Neural progenitor cell (in vitro differentiated cells): ENCODE data around the gene TPD52L1. TPM values are rescaled to one million over a fixed set of nuclear protein-coding genes. Genes with fewer than 3 reads are reported as not detected.

Experiments
- DNase-seq: peaks from one replicate; pipeline ENCODE4 v3.0.0-alpha.2; 2016; ENCODE audit warnings: low spot score
- H2AFZ ChIP-seq: fragments of 200-600 bp; sonication (generic); replicated peaks from 2 replicates; pipeline ENCODE4 v1.6.1; 2016; ENCODE audit warnings: antibody characterized with exemption
- H3F3A ChIP-seq: fragments of 200-600 bp; sonication (generic); 2 replicates; pipeline ENCODE4 v1.6.1; 2016; ENCODE audit warnings: antibody characterized with exemption, low read depth
- H3K27ac ChIP-seq: fragments of 200-600 bp; sonication (generic); 2 replicates; pipeline ENCODE4 v1.5.1; 2016; ENCODE audit warnings: mild to moderate bottlenecking
- H3K27me3 ChIP-seq: fragments of 200-600 bp; sonication (generic); 2 replicates; pipeline ENCODE4 v1.6.1; 2016; ENCODE audit warnings: mild to moderate bottlenecking, moderate library complexity
- H3K36me3 ChIP-seq: fragments of 200-600 bp; sonication (generic); 2 replicates; pipeline ENCODE4 v1.5.1; 2016
- H3K4me1 ChIP-seq: fragments of 200-600 bp; sonication (generic); 2 replicates; pipeline ENCODE4 v1.6.1; 2016; ENCODE audit warnings: mixed run types
- H3K4me2 ChIP-seq: fragments of 200-600 bp; sonication (generic); 2 replicates; pipeline ENCODE4 v1.6.1; 2016
- H3K4me3 ChIP-seq: fragments of 200-600 bp; sonication (generic); 2 replicates; pipeline ENCODE4 v1.5.1; 2016
- H3K79me2 ChIP-seq: fragments of 200-600 bp; sonication (generic); 2 replicates; pipeline ENCODE4 v1.6.1; 2016; ENCODE audit warnings: low read depth
- H3K9ac ChIP-seq: fragments of 200-600 bp; sonication (generic); 2 replicates; pipeline ENCODE4 v1.6.1; 2016
- H3K9me3 ChIP-seq: fragments of 200-600 bp; sonication (generic); 2 replicates; pipeline ENCODE4 v1.5.1; 2016; ENCODE audit warnings: low read depth
- H4K20me1 ChIP-seq: fragments of 200-600 bp; sonication (generic); 2 replicates; pipeline ENCODE4 v1.6.1; 2016; ENCODE audit warnings: low read depth
- H3K27ac Mint-ChIP-seq: 3 replicates; pipeline ENCODE4 v1.8.0; 2021; ENCODE audit warnings: mixed read lengths
- H3K27me3 Mint-ChIP-seq: 2 replicates; pipeline ENCODE4 v1.8.0; 2022; ENCODE audit warnings: low read depth, mild to moderate bottlenecking, inconsistent platforms, moderate library complexity, mixed read lengths; ENCODE audit not compliant: insufficient read depth
- H3K36me3 Mint-ChIP-seq: 3 replicates; pipeline ENCODE4 v1.8.0; 2021; ENCODE audit warnings: mixed read lengths
- H3K4me1 Mint-ChIP-seq: 3 replicates; pipeline ENCODE4 v1.8.0; 2021; ENCODE audit warnings: mixed read lengths
- H3K4me3 Mint-ChIP-seq: 3 replicates; pipeline ENCODE4 v1.8.0; 2021; ENCODE audit warnings: mild to moderate bottlenecking, moderate library complexity, mixed read lengths
- H3K9me3 Mint-ChIP-seq: 3 replicates; pipeline ENCODE4 v1.8.0; 2020; ENCODE audit warnings: mixed read lengths
- CTCF ChIP-seq: fragments of 200-600 bp; sonication (generic); IDR thresholded peaks from 2 replicates; pipeline ENCODE4 v1.5.1; 2017; ENCODE audit warnings: antibody characterized with exemption, mild to moderate bottlenecking
- EZH2 ChIP-seq: fragments of 200-600 bp; sonication (generic); IDR thresholded peaks from 2 replicates; pipeline ENCODE4 v1.6.1; 2017; ENCODE audit warnings: antibody characterized with exemption, mild to moderate bottlenecking, moderate library complexity
- EZH2phosphoT487 ChIP-seq: fragments of 200-600 bp; sonication (generic); IDR thresholded peaks from 2 replicates; pipeline ENCODE4 v1.6.1; 2017; ENCODE audit warnings: antibody characterized with exemption
- total RNA-seq: library from RNA; depleted of rRNA; stranded (reverse); fragments of >200 nt; gene quantifications from 2 replicates; pipeline ENCODE4 v1.2.3, GENCODE V29; 2015; ENCODE audit warnings: low replicate concordance

Gene TPD52L1
- total RNA-seq, 1 donor from 2014 or later, result 9.5 TPM

GRCh38 chr6:125144822-125145221 is 8.8 kb upstream of the TPD52L1 start:
- no peaks in the 10 kb centered on the region for H4K20me1 ChIP-seq
- H3K4me1 ChIP-seq, result no peaks in the 10 kb centered on the region
- Mint-ChIP-seq H3K4me3 (no peak overlapping the region), H3K36me3 (no peaks in the 10 kb centered on the region), H3K4me1 (no peaks in the 10 kb centered on the region), H3K27ac (no peak overlapping the region), H3K9me3 (peaks cover 10% of the 10 kb centered on the region), H3K27me3 (peaks cover 6% of the 10 kb centered on the region)
- H3K4me2 ChIP-seq, result no peak overlapping the region
- no peaks in the 10 kb centered on the region for H3K27me3 ChIP-seq
- H3K9me3 ChIP-seq, result no peaks in the 10 kb centered on the region
- DNase-seq, result no peak
- H2AFZ ChIP-seq, result no peak overlapping the region
- H3F3A ChIP-seq, result no peaks in the 10 kb centered on the region
- no peaks in the 10 kb centered on the region for H3K79me2 ChIP-seq
- no peaks in the 10 kb centered on the region for H3K36me3 ChIP-seq
- H3K4me3 ChIP-seq, result no peak overlapping the region
- no peak for TF ChIP-seq EZH2phosphoT487
- TF ChIP-seq EZH2, result no peak
- no peak for TF ChIP-seq CTCF
- no peak overlapping the region for H3K27ac ChIP-seq
- no peak overlapping the region for H3K9ac ChIP-seq

GRCh38 chr6:125149256-125150144 is 4.1 kb upstream of the TPD52L1 start:
- Mint-ChIP-seq H3K4me3 (no peak overlapping the region), H3K27ac (no peak overlapping the region), H3K9me3 (no peaks in the 10 kb centered on the region), H3K4me1 (no peaks in the 10 kb centered on the region), H3K27me3 (peaks cover 2% of the 10 kb centered on the region), H3K36me3 (no peaks in the 10 kb centered on the region)
- Histone ChIP-seq H3K4me2 (no peak overlapping the region), H4K20me1 (no peaks in the 10 kb centered on the region), H3F3A (no peaks in the 10 kb centered on the region), H2AFZ (no peak overlapping the region), H3K79me2 (no peaks in the 10 kb centered on the region), H3K27ac (no peak overlapping the region), H3K36me3 (no peaks in the 10 kb centered on the region), H3K27me3 (peaks cover 33% of the 10 kb centered on the region), H3K4me1 (no peaks in the 10 kb centered on the region), H3K9ac (no peak overlapping the region), H3K9me3 (no peaks in the 10 kb centered on the region), H3K4me3 (no peak overlapping the region)
- no peak for DNase-seq
- no peak for TF ChIP-seq CTCF
- TF ChIP-seq EZH2phosphoT487, result no peak
- no peak for TF ChIP-seq EZH2

- DNase-seq, result no peak
- Histone ChIP-seq H3K9me3 (no peaks in the 10 kb centered on the region), H3K4me3 (no peak overlapping the region), H3K4me2 (no peak overlapping the region), H3K4me1 (no peaks in the 10 kb centered on the region), H2AFZ (no peak overlapping the region), H4K20me1 (no peaks in the 10 kb centered on the region), H3K79me2 (no peaks in the 10 kb centered on the region), H3K27me3 (peaks cover 55% of the 10 kb centered on the region), H3F3A (no peaks in the 10 kb centered on the region), H3K27ac (no peak overlapping the region), H3K36me3 (no peaks in the 10 kb centered on the region), H3K9ac (no peak overlapping the region)
- peaks cover 2% of the 10 kb centered on the region for H3K4me1 Mint-ChIP-seq
- TF ChIP-seq EZH2, result no peak
- no peak for TF ChIP-seq EZH2phosphoT487
- TF ChIP-seq CTCF, result no peak
- H3K4me3 Mint-ChIP-seq, result no peak overlapping the region
- H3K36me3 Mint-ChIP-seq, result no peaks in the 10 kb centered on the region
- no peaks in the 10 kb centered on the region for H3K9me3 Mint-ChIP-seq
- peaks cover 2% of the 10 kb centered on the region for H3K27me3 Mint-ChIP-seq
- H3K27ac Mint-ChIP-seq, result no peak overlapping the region
Observed at GRCh38 chr6:125151700-125152099, 1.9 kb upstream of the TPD52L1 start.
